ENCODE measurements around the gene MRPS15.

Gene MRPS15

DNA sequence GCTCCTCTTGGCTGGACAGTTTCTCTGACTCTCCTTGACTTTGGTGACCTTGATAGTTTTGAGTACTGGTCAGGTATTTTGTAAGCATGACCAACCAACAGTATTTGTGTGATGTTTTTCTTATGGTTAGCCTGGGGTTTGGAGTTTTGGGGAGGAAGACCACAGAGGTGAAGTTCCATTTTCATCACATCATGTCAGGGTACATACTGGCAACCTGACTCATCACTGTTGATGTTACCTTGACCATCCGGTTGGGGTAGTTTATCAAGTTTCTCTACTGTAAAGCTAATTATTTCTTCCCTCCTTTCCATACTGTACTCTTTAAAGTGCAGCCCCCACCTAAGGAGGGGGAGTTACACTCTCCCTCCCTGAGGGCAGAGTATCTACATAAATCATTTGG lies 27.4 kb downstream of the MRPS15 start:
- Histone ChIP-seq H3K9ac (ENCODE audit: low read length) (no peak overlapping the region), H3K27me3 (ENCODE audit: insufficient read depth, low read length) (no peaks in the 10 kb centered on the region), H3K4me1 (ENCODE audit: control insufficient read depth in 1 of 2, insufficient read depth in 2 of 2, low read length in 2 of 2) (peaks cover 20 to 28% of the 10 kb centered on the region in 2 experiments), H4K91ac (ENCODE audit: low read depth, low read length) (no peak overlapping the region), H2AFZ (ENCODE audit: insufficient read depth, low read length, poor library complexity) (no peak overlapping the region), H4K12ac (ENCODE audit: low read depth, low read length) (no peak overlapping the region), H4K8ac (ENCODE audit: low read depth, low read length) (no peak overlapping the region), H2BK5ac (ENCODE audit: low read depth, low read length, poor library complexity) (no peak overlapping the region), H3K4me2 (ENCODE audit: low read length) (peak overlapping the region; percentile 38), H2AK5ac (ENCODE audit: low read length) (no peak overlapping the region), H2BK12ac (ENCODE audit: low read length) (no peak overlapping the region), H3K4me3 (ENCODE audit: low read depth, low read length) (no peak overlapping the region), H3K14ac (ENCODE audit: low read length) (no peak overlapping the region), H3K79me1 (ENCODE audit: low read length) (peaks cover 25% of the 10 kb centered on the region), H3K9me3 (ENCODE audit: insufficient read depth, low read depth, low read length) (no peaks in the 10 kb centered on the region), H3K36me3 (ENCODE audit: control insufficient read depth in 1 of 2, insufficient read depth in 2 of 2, low read length in 2 of 2) (no peaks in the 10 kb centered on the region), H3K4ac (ENCODE audit: low read depth, low read length) (no peak overlapping the region), H3K23ac (ENCODE audit: low read length) (no peak overlapping the region), H3K27ac (ENCODE audit: low read depth, low read length) (peak overlapping the region; percentile 66), H3K79me2 (ENCODE audit: control insufficient read depth, insufficient read depth, low read length, poor library complexity) (peaks cover 1% of the 10 kb centered on the region), H2BK120ac (ENCODE audit: insufficient read depth, low read length, poor library complexity) (peak overlapping the region; percentile 88), H3K18ac (ENCODE audit: low read length) (no peak overlapping the region)
- no CpG with 5 or more reads among the region's 1 CpG for WGBS (ENCODE audit: extremely low coverage, insufficient coverage, insufficient read length)
- DNase-seq: peak; percentile 84 to 98

DNA sequence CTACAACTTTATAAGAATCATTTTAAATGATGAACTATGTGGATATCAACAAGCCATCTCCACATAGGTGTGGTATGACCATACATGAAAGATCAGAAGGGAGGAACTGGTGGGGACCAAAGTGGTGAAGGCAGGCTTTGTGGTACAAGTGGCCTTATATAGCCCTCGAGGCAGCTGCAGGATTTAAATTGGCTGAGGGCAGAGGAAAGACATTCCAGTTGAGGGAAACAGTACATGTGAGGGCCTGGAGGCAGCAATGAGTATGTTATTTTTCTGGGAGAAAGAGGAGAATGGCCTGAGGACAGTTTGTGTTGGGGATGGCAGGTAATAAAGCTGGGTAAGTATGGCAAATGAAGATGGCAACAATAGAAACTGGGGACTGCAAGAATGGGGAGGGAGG lies 31.1 kb downstream of the MRPS15 start:
- no peak overlapping the region for H4K91ac ChIP-seq (ENCODE audit: low read depth, low read length)

GRCh38 chr1:36432616-36433015 lies 31.6 kb downstream of the MRPS15 start:
- Histone ChIP-seq H3K27ac (ENCODE audit: low read depth, low read length) (no peak overlapping the region), H2BK120ac (ENCODE audit: insufficient read depth, low read length, poor library complexity) (no peak overlapping the region), H2AFZ (ENCODE audit: insufficient read depth, low read length, poor library complexity) (no peak overlapping the region), H2AK5ac (ENCODE audit: low read length) (no peak overlapping the region), H4K12ac (ENCODE audit: low read depth, low read length) (no peak overlapping the region), H2BK12ac (ENCODE audit: low read length) (no peak overlapping the region), H4K91ac (ENCODE audit: low read depth, low read length) (no peak overlapping the region), H3K4me2 (ENCODE audit: low read length) (no peak overlapping the region), H3K36me3 (ENCODE audit: control insufficient read depth in 1 of 2, insufficient read depth in 2 of 2, low read length in 2 of 2) (no peaks in the 10 kb centered on the region), H3K4ac (ENCODE audit: low read depth, low read length) (no peak overlapping the region), H3K27me3 (ENCODE audit: insufficient read depth, low read length) (no peaks in the 10 kb centered on the region), H3K9me3 (ENCODE audit: insufficient read depth, low read depth, low read length) (no peaks in the 10 kb centered on the region), H3K18ac (ENCODE audit: low read length) (no peak overlapping the region), H3K14ac (ENCODE audit: low read length) (no peak overlapping the region), H3K9ac (ENCODE audit: low read length) (no peak overlapping the region), H4K8ac (ENCODE audit: low read depth, low read length) (no peak overlapping the region), H3K79me2 (ENCODE audit: control insufficient read depth, insufficient read depth, low read length, poor library complexity) (peaks cover 1% of the 10 kb centered on the region), H3K79me1 (ENCODE audit: low read length) (peaks cover 10% of the 10 kb centered on the region), H3K4me3 (ENCODE audit: low read depth, low read length) (no peak overlapping the region), H2BK5ac (ENCODE audit: low read depth, low read length, poor library complexity) (no peak overlapping the region), H3K4me1 (ENCODE audit: control insufficient read depth in 1 of 2, insufficient read depth in 2 of 2, low read length in 2 of 2) (peaks cover 7 to 11% of the 10 kb centered on the region in 2 experiments), H3K23ac (ENCODE audit: low read length) (no peak overlapping the region)
- WGBS (ENCODE audit: extremely low coverage, insufficient coverage, insufficient read length): no CpG with 5 or more reads among the region's 4 CpGs
- DNase-seq: no peak

More for the DNA sequence above, 31.1 kb downstream of the MRPS15 start:
- H3K14ac ChIP-seq (ENCODE audit: low read length): no peak overlapping the region
- no peak overlapping the region for H2BK120ac ChIP-seq (ENCODE audit: insufficient read depth, low read length, poor library complexity)
- H3K18ac ChIP-seq (ENCODE audit: low read length): no peak overlapping the region
- no peak overlapping the region for H4K12ac ChIP-seq (ENCODE audit: low read depth, low read length)
- H3K4me2 ChIP-seq (ENCODE audit: low read length): no peak overlapping the region
- H3K27me3 ChIP-seq (ENCODE audit: insufficient read depth, low read length): no peaks in the 10 kb centered on the region
- no peak overlapping the region for H3K9ac ChIP-seq (ENCODE audit: low read length)
- H2AFZ ChIP-seq (ENCODE audit: insufficient read depth, low read length, poor library complexity): no peak overlapping the region
- H2AK5ac ChIP-seq (ENCODE audit: low read length): no peak overlapping the region
- H4K8ac ChIP-seq (ENCODE audit: low read depth, low read length): no peak overlapping the region
- no peak for DNase-seq
- H3K4me3 ChIP-seq (ENCODE audit: low read depth, low read length): no peak overlapping the region
- H3K4ac ChIP-seq (ENCODE audit: low read depth, low read length): no peak overlapping the region
- H3K79me1 ChIP-seq (ENCODE audit: low read length): peaks cover 13% of the 10 kb centered on the region
- H3K23ac ChIP-seq (ENCODE audit: low read length): no peak overlapping the region
- H3K79me2 ChIP-seq (ENCODE audit: control insufficient read depth, insufficient read depth, low read length, poor library complexity): peaks cover 1% of the 10 kb centered on the region
- H3K4me1 ChIP-seq (ENCODE audit: control insufficient read depth in 1 of 2, insufficient read depth in 2 of 2, low read length in 2 of 2): peaks cover 9 to 13% of the 10 kb centered on the region in 2 experiments
- no CpG with 5 or more reads among the region's 1 CpG for WGBS (ENCODE audit: extremely low coverage, insufficient coverage, insufficient read length)
- H2BK12ac ChIP-seq (ENCODE audit: low read length): no peak overlapping the region
- H3K36me3 ChIP-seq (ENCODE audit: control insufficient read depth in 1 of 2, insufficient read depth in 2 of 2, low read length in 2 of 2): no peaks in the 10 kb centered on the region
- H3K9me3 ChIP-seq (ENCODE audit: insufficient read depth, low read depth, low read length): no peaks in the 10 kb centered on the region
- H2BK5ac ChIP-seq (ENCODE audit: low read depth, low read length, poor library complexity): no peak overlapping the region
- H3K27ac ChIP-seq (ENCODE audit: low read depth, low read length): no peak overlapping the region

DNA sequence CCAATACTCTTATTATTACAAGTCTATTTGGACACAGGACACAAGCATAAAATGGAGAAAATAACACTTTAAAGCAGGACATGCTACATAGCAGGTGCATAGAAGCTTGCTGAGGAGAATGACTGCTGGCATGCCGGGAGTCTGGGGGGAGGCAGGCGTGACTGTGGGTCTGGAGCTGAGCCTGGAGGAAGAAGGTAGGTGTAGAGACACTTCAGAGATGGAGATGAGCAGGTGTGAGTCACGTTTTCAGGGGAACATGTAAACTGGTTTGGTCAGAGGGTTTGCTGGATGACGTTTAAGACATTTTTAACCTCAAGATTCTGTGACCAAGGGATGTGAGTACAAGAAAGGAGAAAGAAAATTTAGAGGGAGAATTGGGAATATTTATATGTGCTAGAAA lies 38.4 kb downstream of the MRPS15 start:
- no peak overlapping the region for H4K12ac ChIP-seq (ENCODE audit: low read depth, low read length)
- H2BK120ac ChIP-seq (ENCODE audit: insufficient read depth, low read length, poor library complexity): no peak overlapping the region
- H3K4ac ChIP-seq (ENCODE audit: low read depth, low read length): no peak overlapping the region
- no peaks in the 10 kb centered on the region for H3K27me3 ChIP-seq (ENCODE audit: insufficient read depth, low read length)
- H4K91ac ChIP-seq (ENCODE audit: low read depth, low read length): no peak overlapping the region
- H3K23ac ChIP-seq (ENCODE audit: low read length): no peak overlapping the region
- H3K9ac ChIP-seq (ENCODE audit: low read length): no peak overlapping the region
- no peak overlapping the region for H2BK12ac ChIP-seq (ENCODE audit: low read length)
- H2BK5ac ChIP-seq (ENCODE audit: low read depth, low read length, poor library complexity): no peak overlapping the region
- WGBS (ENCODE audit: extremely low coverage, insufficient coverage, insufficient read length): no CpG with 5 or more reads among the region's 4 CpGs
- peak; percentile 48 to 71 for DNase-seq
- H3K27ac ChIP-seq (ENCODE audit: low read depth, low read length): peak overlapping the region; percentile 11
- no peak overlapping the region for H2AFZ ChIP-seq (ENCODE audit: insufficient read depth, low read length, poor library complexity)
- H3K4me2 ChIP-seq (ENCODE audit: low read length): no peak overlapping the region
- no peak overlapping the region for H3K18ac ChIP-seq (ENCODE audit: low read length)
- H3K4me1 ChIP-seq (ENCODE audit: control insufficient read depth in 1 of 2, insufficient read depth in 2 of 2, low read length in 2 of 2): peaks cover 0 to 7% of the 10 kb centered on the region in 2 experiments
- H3K4me3 ChIP-seq (ENCODE audit: low read depth, low read length): no peak overlapping the region
- no peaks in the 10 kb centered on the region for H3K9me3 ChIP-seq (ENCODE audit: insufficient read depth, low read depth, low read length)
- no peaks in the 10 kb centered on the region for H3K79me2 ChIP-seq (ENCODE audit: control insufficient read depth, insufficient read depth, low read length, poor library complexity)
- no peak overlapping the region for H4K8ac ChIP-seq (ENCODE audit: low read depth, low read length)
- no peak overlapping the region for H2AK5ac ChIP-seq (ENCODE audit: low read length)
- H3K36me3 ChIP-seq (ENCODE audit: control insufficient read depth in 1 of 2, insufficient read depth in 2 of 2, low read length in 2 of 2): no peaks in the 10 kb centered on the region
- H3K14ac ChIP-seq (ENCODE audit: low read length): no peak overlapping the region
- peaks cover 3% of the 10 kb centered on the region for H3K79me1 ChIP-seq (ENCODE audit: low read length)

All from trophoblast cell (in vitro differentiated cells and primary cell).